Neural cell (in vitro differentiated cells): ENCODE measurements around the gene ARMC12. TPM values are rescaled to one million over a fixed set of nuclear protein-coding genes. Genes with fewer than 3 reads are reported as not detected.

Experiments
- H2AFZ ChIP-seq: fragments of 200-600, 300-800 bp; sonication (generic), shearing (Covaris generic); 2 replicates; pipeline ENCODE4 v1.6.0; 2014; ENCODE audit warnings: low read depth, mild to moderate bottlenecking, antibody characterized with exemption, low read length, moderate library complexity
- H3F3A ChIP-seq: fragments of 200-600 bp; shearing (Covaris generic); 2 replicates; pipeline ENCODE4 v1.6.1; 2016; ENCODE audit warnings: mild to moderate bottlenecking, moderate library complexity, mixed read lengths, antibody characterized with exemption, low read length; ENCODE audit not compliant: insufficient read depth, poor library complexity, severe bottlenecking
- H3K27ac ChIP-seq: fragments of 200-600, 300-800 bp; sonication (generic), shearing (Covaris generic); 2 replicates; pipeline ENCODE4 v1.5.1; 2014; ENCODE audit warnings: mild to moderate bottlenecking, low read length, moderate library complexity
- H3K27me3 ChIP-seq: fragments of 300-800, 200-600 bp; sonication (generic), shearing (Covaris generic); 2 replicates; pipeline ENCODE4 v1.6.0; 2014; ENCODE audit warnings: mild to moderate bottlenecking, low read depth, low read length, moderate library complexity; ENCODE audit not compliant: insufficient read depth
- H3K36me3 ChIP-seq: fragments of 300-800, 200-600 bp; sonication (generic), shearing (Covaris generic); 2 replicates; pipeline ENCODE4 v1.5.1; 2014; ENCODE audit warnings: mild to moderate bottlenecking, antibody characterized with exemption, low read length, moderate library complexity; ENCODE audit not compliant: insufficient read depth
- H3K4me2 ChIP-seq: fragments of 300-800, 200-600 bp; sonication (generic), shearing (Covaris generic); 2 replicates; pipeline ENCODE4 v1.6.0; 2014; ENCODE audit warnings: mild to moderate bottlenecking, low read length
- H3K4me3 ChIP-seq: fragments of 300-800, 200-600 bp; sonication (generic), shearing (Covaris generic); 2 replicates; pipeline ENCODE4 v1.5.1; 2014; ENCODE audit warnings: mild to moderate bottlenecking, low read length, moderate library complexity
- H3K79me2 ChIP-seq: fragments of 200-600 bp; shearing (Covaris generic); replicated peaks from 2 replicates; pipeline ENCODE4 v1.6.0; 2014; ENCODE audit warnings: mild to moderate bottlenecking, low read length, moderate library complexity; ENCODE audit not compliant: insufficient read depth
- H3K9ac ChIP-seq: fragments of 300-800, 200-600 bp; sonication (generic), shearing (Covaris generic); 2 replicates; pipeline ENCODE4 v1.6.1; 2016; ENCODE audit warnings: mild to moderate bottlenecking, low read length, mixed read lengths
- H3K9me2 ChIP-seq: fragments of 200-600 bp; shearing (Covaris generic); 2 replicates; pipeline ENCODE4 v1.6.1; 2016; ENCODE audit warnings: mild to moderate bottlenecking, low read length, mixed read lengths; ENCODE audit not compliant: insufficient read depth
- H3K9me3 ChIP-seq: fragments of 200-600, 300-800 bp; sonication (generic), shearing (Covaris generic); 2 replicates; pipeline ENCODE4 v1.6.1; 2016; ENCODE audit warnings: mild to moderate bottlenecking, mixed run types, low read length, moderate library complexity, mixed read lengths
- H4K20me1 ChIP-seq: fragments of 200-600 bp; shearing (Covaris generic); 2 replicates; pipeline ENCODE4 v1.6.1; 2016; ENCODE audit warnings: mild to moderate bottlenecking, mixed run types; ENCODE audit not compliant: insufficient read depth
- CTCF ChIP-seq: fragments of 450-650 bp; IDR thresholded peaks from 2 replicates; pipeline ENCODE4 v1.5.1; 2014; ENCODE audit warnings: antibody characterized with exemption, mild to moderate bottlenecking, moderate library complexity; ENCODE audit not compliant: poor library complexity, severe bottlenecking
- EP300 ChIP-seq: fragments of 450-650 bp; conservative IDR thresholded peaks from 2 replicates; pipeline ENCODE4 v1.6.1; 2014; ENCODE audit warnings: antibody characterized with exemption, mild to moderate bottlenecking, moderate library complexity; ENCODE audit not compliant: poor library complexity, severe bottlenecking
- EZH2 ChIP-seq: fragments of 200-600, 300-800 bp; shearing (Covaris generic), sonication (generic); IDR thresholded peaks from 2 replicates; pipeline ENCODE4 v1.6.1; 2014; ENCODE audit warnings: antibody characterized with exemption, low read length, borderline replicate concordance, mild to moderate bottlenecking; ENCODE audit not compliant: insufficient read depth, poor library complexity, severe bottlenecking
- MXI1 ChIP-seq: fragments of 450-650 bp; conservative IDR thresholded peaks from 2 replicates; pipeline ENCODE4 v1.6.1; 2014; ENCODE audit warnings: antibody characterized with exemption, mild to moderate bottlenecking; ENCODE audit not compliant: poor library complexity, severe bottlenecking
- POLR2AphosphoS5 ChIP-seq: IDR thresholded peaks from 2 replicates; pipeline ENCODE4 v1.6.1; 2012
- RAD21 ChIP-seq: fragments of 450-650 bp; conservative IDR thresholded peaks from 2 replicates; pipeline ENCODE4 v1.6.1; 2014; ENCODE audit warnings: antibody characterized with exemption, mild to moderate bottlenecking, moderate library complexity
- REST ChIP-seq: IDR thresholded peaks from 2 replicates; pipeline ENCODE4 v1.6.1; 2012; ENCODE audit warnings: borderline replicate concordance
- SMC3 ChIP-seq: fragments of 450-650 bp; conservative IDR thresholded peaks from 2 replicates; pipeline ENCODE4 v1.6.1; 2014; ENCODE audit warnings: antibody characterized with exemption, mild to moderate bottlenecking, moderate library complexity; ENCODE audit not compliant: poor library complexity
- TAF1 ChIP-seq: IDR thresholded peaks from 2 replicates; pipeline ENCODE4 v1.6.1; 2012; ENCODE audit warnings: low read depth
- polyA plus RNA-seq: library from polyadenylated mRNA; depleted of rRNA; stranded (reverse); fragments of >200 nt; gene quantifications from 2 replicates; pipeline ENCODE4 v1.2.3, GENCODE V29; 2014

Gene ARMC12
- polyA plus RNA-seq, 1 donor from 2014 or later: 2.2 TPM

- Histone ChIP-seq H3K27me3 (no peaks in the 10 kb centered on the region), H3K27ac (no peak overlapping the region), H2AFZ (no peak overlapping the region), H4K20me1 (no peaks in the 10 kb centered on the region), H3F3A (peaks cover 5% of the 10 kb centered on the region), H3K79me2 (no peaks in the 10 kb centered on the region), H3K4me3 (no peak overlapping the region), H3K9ac (no peak overlapping the region), H3K9me2 (no peaks in the 10 kb centered on the region), H3K9me3 (no peaks in the 10 kb centered on the region), H3K36me3 (no peaks in the 10 kb centered on the region), H3K4me2 (no peak overlapping the region)
- TF ChIP-seq REST: no peak
- no peak for TF ChIP-seq TAF1
- TF ChIP-seq POLR2AphosphoS5: no peak
- TF ChIP-seq EP300: no peak
- TF ChIP-seq RAD21: no peak
- no peak for TF ChIP-seq SMC3
- no peak for TF ChIP-seq CTCF
- no peak for TF ChIP-seq EZH2
- no peak for TF ChIP-seq MXI1
Measured at GRCh38 chr6:35729722-35730121, 7.1 kb upstream of the ARMC12 start.

DNA sequence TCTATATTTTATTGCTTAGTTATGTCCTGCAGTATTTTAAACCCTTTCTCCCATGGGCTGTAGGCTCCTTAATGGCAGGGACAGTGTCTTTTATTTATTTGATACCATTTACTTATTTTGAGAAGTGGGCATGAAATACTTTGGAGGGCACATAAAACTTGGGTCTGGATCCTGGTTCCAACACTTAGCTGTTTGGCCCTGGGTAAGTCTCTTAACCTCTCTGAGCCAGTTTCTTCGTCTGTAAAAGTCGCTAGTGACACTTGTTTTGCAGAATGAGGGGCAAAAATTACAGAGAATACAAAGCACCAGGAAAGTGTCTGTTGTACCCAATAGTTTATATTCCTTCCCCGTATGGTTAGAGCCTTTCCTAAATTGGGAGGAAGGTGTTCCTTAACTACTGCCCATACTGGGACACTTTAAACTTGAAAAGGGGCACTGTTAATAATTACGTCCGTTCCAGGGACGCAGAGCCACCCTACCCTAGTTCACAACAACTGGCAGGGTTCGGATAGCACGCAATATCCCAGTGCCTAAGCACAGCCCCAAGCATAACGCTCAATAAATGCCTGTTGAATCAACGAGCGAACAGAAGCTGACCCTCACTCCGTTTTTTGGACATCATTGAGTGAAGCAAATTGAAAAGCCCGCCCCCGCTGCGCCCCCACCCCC, 6.0 kb upstream of the ARMC12 start:
- no peak overlapping the region for H2AFZ ChIP-seq
- no peaks in the 10 kb centered on the region for H3K9me3 ChIP-seq
- H3K9me2 ChIP-seq: no peaks in the 10 kb centered on the region
- TF ChIP-seq EP300: no peak
- TF ChIP-seq TAF1: no peak
- no peak for TF ChIP-seq RAD21
- TF ChIP-seq CTCF: no peak
- no peak for TF ChIP-seq REST
- TF ChIP-seq SMC3: no peak
- no peaks in the 10 kb centered on the region for H3K36me3 ChIP-seq
- no peaks in the 10 kb centered on the region for H3K79me2 ChIP-seq
- H4K20me1 ChIP-seq: no peaks in the 10 kb centered on the region
- H3K27me3 ChIP-seq: no peaks in the 10 kb centered on the region
- peak overlapping the region; percentile 99 for H3K9ac ChIP-seq
- H3F3A ChIP-seq: peaks cover 5% of the 10 kb centered on the region
- H3K4me3 ChIP-seq: peak overlapping the region; percentile 98
- peak overlapping the region; percentile 99 for H3K27ac ChIP-seq
- peak overlapping the region; percentile 91 for H3K4me2 ChIP-seq
